ENCODE results near the gene RWDD2A. TPM values are rescaled to one million over a fixed set of nuclear protein-coding genes. Genes with fewer than 3 reads are reported as not detected.

RWDD2A gene
- total and polyA plus RNA-seq, 3 experiments from 2014 or later, result 1.3 to 2.3 (median 1.3) TPM

- H3K9me3 Mint-ChIP-seq, result no peaks in the 10 kb centered on the region
- peaks cover 4 to 11% (median 4%) of the 10 kb centered on the region in 3 donors for H3K4me1 Mint-ChIP-seq
- Histone ChIP-seq H3K27me3 (ENCODE audit: insufficient read depth, low read length, poor library complexity, severe bottlenecking) (no peaks in the 10 kb centered on the region), H3K4me3 (ENCODE audit: low read length) (no peak overlapping the region), H3K27ac (ENCODE audit: low read depth, low read length) (no peak overlapping the region), H3K36me3 (ENCODE audit: insufficient read depth, low read length) (no peaks in the 10 kb centered on the region), H3K4me1 (ENCODE audit: insufficient read depth, low read length) (no peaks in the 10 kb centered on the region), H3K9me3 (ENCODE audit: low read length) (no peaks in the 10 kb centered on the region)
- DNase-seq, result no peak
- H3K36me3 Mint-ChIP-seq, result peaks cover 0 to 5% (median 2%) of the 10 kb centered on the region in 3 donors
- no peaks in the 10 kb centered on the region for H3K27me3 Mint-ChIP-seq
- H3K4me3 Mint-ChIP-seq, result peak overlapping the region in 1 of 7 donors; percentile 18
- ChIA-PET CTCF (interaction anchor here (4.8 kb wide), 1 partner anchor 133 kb away, joined by 22 read pairs; the partner anchor contains the start of genes DOP1A and UBE3D), POLR2A (no interaction called here)
- peak overlapping the region in 1 of 8 donors; percentile 35 for H3K27ac Mint-ChIP-seq
Observed at GRCh38 chr6:83199863-83200225, 6.7 kb downstream of the RWDD2A start.

GRCh38 chr6:83202031-83202430, 8.9 kb downstream of the RWDD2A start:
- no peaks in the 10 kb centered on the region for H3K4me1 Mint-ChIP-seq
- no peak overlapping the region for H3K4me3 Mint-ChIP-seq
- POLR2A ChIA-PET, result no interaction called here
- peaks cover 0 to 10% of the 10 kb centered on the region in 2 donors for H3K27me3 Mint-ChIP-seq
- H3K36me3 Mint-ChIP-seq, result peaks cover 0 to 4% (median 1%) of the 10 kb centered on the region in 3 donors
- Histone ChIP-seq H3K4me3 (ENCODE audit: low read length) (no peak overlapping the region), H3K27me3 (ENCODE audit: insufficient read depth, low read length, poor library complexity, severe bottlenecking) (no peaks in the 10 kb centered on the region), H3K27ac (ENCODE audit: low read depth, low read length) (no peak overlapping the region), H3K4me1 (ENCODE audit: insufficient read depth, low read length) (no peaks in the 10 kb centered on the region), H3K36me3 (ENCODE audit: insufficient read depth, low read length) (no peaks in the 10 kb centered on the region), H3K9me3 (ENCODE audit: low read length) (no peaks in the 10 kb centered on the region)
- CTCF ChIA-PET, result no interaction called here
- no peak overlapping the region for H3K27ac Mint-ChIP-seq
- no peaks in the 10 kb centered on the region for H3K9me3 Mint-ChIP-seq
- DNase-seq, result no peak

DNA sequence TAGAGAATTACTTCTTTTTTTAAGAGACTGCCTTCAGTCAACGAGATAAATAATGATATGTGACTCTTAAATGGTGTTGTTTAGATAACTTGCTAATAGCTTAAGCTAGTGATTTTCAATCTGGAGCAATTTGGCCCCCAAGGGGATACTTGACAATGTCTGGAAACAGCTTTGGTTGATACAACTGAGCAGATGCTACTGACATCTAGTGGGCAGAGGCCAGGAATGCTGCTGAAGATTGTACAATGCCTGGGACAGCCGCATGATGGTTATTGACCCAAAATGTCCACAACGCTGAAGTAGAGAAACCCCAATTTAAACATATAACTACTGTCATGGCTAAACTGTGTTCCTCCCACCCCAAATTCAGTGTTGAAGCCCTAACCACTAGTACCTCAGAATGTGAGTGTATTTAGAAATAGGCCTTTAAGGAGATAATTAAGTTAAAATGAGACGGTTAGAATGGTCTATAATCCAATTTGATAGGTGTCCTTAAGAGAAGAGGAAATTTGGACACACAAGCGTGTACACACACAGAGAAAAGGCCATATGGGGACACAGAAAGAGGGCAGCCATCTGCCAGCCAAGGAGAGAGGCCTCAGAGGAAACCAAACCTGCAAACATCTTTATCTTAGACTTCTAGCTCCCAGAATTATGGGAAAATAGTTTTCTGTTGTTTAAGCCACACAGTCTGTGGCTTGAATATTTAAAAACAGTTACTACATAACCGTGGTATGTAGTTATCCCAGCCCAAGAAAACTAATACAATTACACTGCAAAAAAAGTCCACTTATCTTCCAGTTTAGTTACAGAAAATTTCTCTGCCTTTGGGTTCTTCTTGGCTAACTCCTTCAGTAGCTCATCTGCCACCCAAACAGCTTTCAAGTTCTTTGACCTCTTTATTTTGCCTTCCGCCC, 22.2 kb downstream of the RWDD2A start:
- H3K27me3 Mint-ChIP-seq, result peaks cover 8 to 16% of the 10 kb centered on the region in 2 donors
- H3K4me3 ChIP-seq (ENCODE audit: low read length), result no peak overlapping the region
- no peak overlapping the region for H3K4me3 Mint-ChIP-seq
- H3K9me3 ChIP-seq (ENCODE audit: low read length), result no peaks in the 10 kb centered on the region
- H3K4me1 ChIP-seq (ENCODE audit: insufficient read depth, low read length), result no peaks in the 10 kb centered on the region
- CTCF ChIA-PET, result interaction anchor here (0.6 to 6.7 kb wide), 11 partner anchors 9 to 300 kb away, joined by 3 to 88 read pairs (median 3); partner anchors contain the start of genes DOP1A and UBE3D
- no peaks in the 10 kb centered on the region for H3K36me3 Mint-ChIP-seq
- H3K4me1 Mint-ChIP-seq, result no peaks in the 10 kb centered on the region
- POLR2A ChIA-PET, result interaction anchor here (0.9 kb wide), 1 partner anchor 148 kb away, joined by 3 read pairs; the partner anchor contains the start of gene DOP1A
- peaks cover 6% of the 10 kb centered on the region for H3K27me3 ChIP-seq (ENCODE audit: insufficient read depth, low read length, poor library complexity, severe bottlenecking)
- no peak overlapping the region for H3K27ac ChIP-seq (ENCODE audit: low read depth, low read length)
- H3K36me3 ChIP-seq (ENCODE audit: insufficient read depth, low read length), result no peaks in the 10 kb centered on the region
- DNase-seq, result peak in 4 of 5 donors; percentile 22 to 68 (median 40)
- H3K27ac Mint-ChIP-seq, result peak overlapping the region in 1 of 8 donors; percentile 47
- H3K9me3 Mint-ChIP-seq, result no peaks in the 10 kb centered on the region

DNA sequence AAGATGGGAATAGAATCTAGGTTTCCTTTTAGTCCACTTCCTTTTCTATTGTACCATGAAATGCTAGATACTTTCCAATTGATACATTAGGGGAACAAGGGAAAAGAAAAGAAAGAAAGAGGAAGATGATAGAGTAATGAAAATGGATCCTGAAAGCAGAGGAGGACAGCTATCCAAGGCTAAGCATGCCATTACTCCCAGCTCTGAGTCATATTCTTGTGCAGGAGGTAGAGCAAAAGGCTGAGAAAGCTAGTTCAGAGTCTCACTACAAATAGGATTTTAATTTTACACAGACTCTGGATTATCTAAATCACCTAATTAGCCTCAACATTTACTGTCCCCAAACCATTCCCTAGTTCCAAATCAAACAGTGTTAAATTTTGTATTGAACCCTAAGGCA, 23.6 kb downstream of the RWDD2A start:
- peaks cover 0 to 2% (median 0%) of the 10 kb centered on the region in 3 donors for H3K4me1 Mint-ChIP-seq
- no peaks in the 10 kb centered on the region for H3K9me3 Mint-ChIP-seq
- no peak overlapping the region for H3K4me3 ChIP-seq (ENCODE audit: low read length)
- no peak overlapping the region for H3K27ac ChIP-seq (ENCODE audit: low read depth, low read length)
- no peaks in the 10 kb centered on the region for H3K9me3 ChIP-seq (ENCODE audit: low read length)
- H3K27me3 Mint-ChIP-seq, result peaks cover 4 to 8% of the 10 kb centered on the region in 2 donors
- no peaks in the 10 kb centered on the region for H3K27me3 ChIP-seq (ENCODE audit: insufficient read depth, low read length, poor library complexity, severe bottlenecking)
- ChIA-PET CTCF (interaction anchor here (1.1 to 6.7 kb wide), 4 partner anchors 19 to 945 kb away, joined by 3 to 88 read pairs (median 5); partner anchors contain the start of genes DOP1A and UBE3D), POLR2A (interaction anchor here (0.6 kb wide), 1 partner anchor 945 kb away, joined by 5 read pairs; no protein-coding TSS in a partner anchor)
- no peak for DNase-seq
- no peaks in the 10 kb centered on the region for H3K4me1 ChIP-seq (ENCODE audit: insufficient read depth, low read length)
- H3K36me3 Mint-ChIP-seq, result no peaks in the 10 kb centered on the region
- no peaks in the 10 kb centered on the region for H3K36me3 ChIP-seq (ENCODE audit: insufficient read depth, low read length)
- H3K4me3 Mint-ChIP-seq, result no peak overlapping the region
- H3K27ac Mint-ChIP-seq, result peak overlapping the region in 1 of 8 donors; percentile 11

DNA sequence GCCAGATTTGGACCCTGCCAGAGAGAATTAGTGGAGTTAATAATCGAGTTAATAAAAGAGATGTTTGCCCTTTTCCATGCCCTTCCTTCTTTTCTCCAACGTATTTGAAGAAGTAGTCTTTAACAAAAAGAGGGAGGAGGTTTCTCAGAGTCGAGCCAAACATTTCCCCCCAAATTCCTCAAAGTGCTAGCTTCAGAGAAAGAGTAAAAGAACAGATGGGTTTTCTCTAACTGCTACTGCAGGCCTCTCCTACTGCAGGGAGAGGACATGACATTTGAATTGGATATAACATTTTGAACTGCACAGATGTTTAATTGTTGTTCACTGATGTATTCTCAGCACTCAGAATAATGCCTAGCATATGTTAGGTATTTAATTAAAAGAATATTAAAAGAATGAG, 25.5 kb downstream of the RWDD2A start:
- Mint-ChIP-seq H3K4me1 (peaks cover 0 to 8% (median 1%) of the 10 kb centered on the region in 3 donors), H3K36me3 (no peaks in the 10 kb centered on the region), H3K27ac (no peak overlapping the region), H3K27me3 (peaks cover 0 to 2% of the 10 kb centered on the region in 2 donors), H3K4me3 (no peak overlapping the region), H3K9me3 (no peaks in the 10 kb centered on the region)
- no peaks in the 10 kb centered on the region for H3K36me3 ChIP-seq (ENCODE audit: insufficient read depth, low read length)
- DNase-seq, result no peak
- no peak overlapping the region for H3K27ac ChIP-seq (ENCODE audit: low read depth, low read length)
- no peaks in the 10 kb centered on the region for H3K27me3 ChIP-seq (ENCODE audit: insufficient read depth, low read length, poor library complexity, severe bottlenecking)
- ChIA-PET POLR2A (no interaction called here), CTCF (interaction anchor here (6.7 kb wide), 1 partner anchor 152 kb away, joined by 88 read pairs; the partner anchor contains the start of genes DOP1A and UBE3D)
- no peaks in the 10 kb centered on the region for H3K9me3 ChIP-seq (ENCODE audit: low read length)
- no peak overlapping the region for H3K4me3 ChIP-seq (ENCODE audit: low read length)
- H3K4me1 ChIP-seq (ENCODE audit: insufficient read depth, low read length), result no peaks in the 10 kb centered on the region

DNA sequence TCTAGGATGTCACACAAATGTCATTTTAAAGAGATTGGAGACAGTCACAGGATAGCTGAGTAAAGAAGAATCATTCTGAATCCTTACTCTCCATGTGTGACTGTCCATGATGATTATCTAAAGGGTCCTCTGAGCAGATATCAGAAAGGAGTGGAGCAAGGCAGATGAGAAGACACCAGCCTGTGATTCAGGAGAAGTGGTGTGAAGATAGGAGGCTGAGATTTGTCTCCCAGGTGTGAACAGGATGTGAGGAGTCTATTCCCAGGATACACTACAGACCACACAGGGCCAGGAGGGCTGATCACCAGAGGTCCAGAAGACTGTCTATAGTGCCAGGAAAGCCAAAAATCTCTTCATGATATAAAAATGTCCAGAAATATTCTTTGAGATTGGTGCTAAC, 27.0 kb downstream of the RWDD2A start:
- DNase-seq, result no peak
- CTCF ChIA-PET, result interaction anchor here (6.7 kb wide), 1 partner anchor 154 kb away, joined by 88 read pairs; the partner anchor contains the start of genes DOP1A and UBE3D
- no peaks in the 10 kb centered on the region for H3K36me3 Mint-ChIP-seq
- Histone ChIP-seq H3K27me3 (ENCODE audit: insufficient read depth, low read length, poor library complexity, severe bottlenecking) (no peaks in the 10 kb centered on the region), H3K27ac (ENCODE audit: low read depth, low read length) (no peak overlapping the region), H3K4me1 (ENCODE audit: insufficient read depth, low read length) (no peaks in the 10 kb centered on the region), H3K36me3 (ENCODE audit: insufficient read depth, low read length) (no peaks in the 10 kb centered on the region), H3K9me3 (ENCODE audit: low read length) (no peaks in the 10 kb centered on the region), H3K4me3 (ENCODE audit: low read length) (no peak overlapping the region)
- H3K4me3 Mint-ChIP-seq, result no peak overlapping the region
- peaks cover 0 to 1% of the 10 kb centered on the region in 2 donors for H3K27me3 Mint-ChIP-seq
- no peaks in the 10 kb centered on the region for H3K9me3 Mint-ChIP-seq
- POLR2A ChIA-PET, result no interaction called here
- peaks cover 0 to 8% (median 1%) of the 10 kb centered on the region in 3 donors for H3K4me1 Mint-ChIP-seq
- H3K27ac Mint-ChIP-seq, result no peak overlapping the region

- H3K4me1 Mint-ChIP-seq, result peaks cover 0 to 8% (median 1%) of the 10 kb centered on the region in 3 donors
- H3K9me3 Mint-ChIP-seq, result no peaks in the 10 kb centered on the region
- no peak overlapping the region for H3K4me3 Mint-ChIP-seq
- POLR2A ChIA-PET, result no interaction called here
- Histone ChIP-seq H3K4me3 (ENCODE audit: low read length) (no peak overlapping the region), H3K27me3 (ENCODE audit: insufficient read depth, low read length, poor library complexity, severe bottlenecking) (no peaks in the 10 kb centered on the region), H3K36me3 (ENCODE audit: insufficient read depth, low read length) (no peaks in the 10 kb centered on the region), H3K9me3 (ENCODE audit: low read length) (no peaks in the 10 kb centered on the region), H3K4me1 (ENCODE audit: insufficient read depth, low read length) (no peaks in the 10 kb centered on the region), H3K27ac (ENCODE audit: low read depth, low read length) (no peak overlapping the region)
- CTCF ChIA-PET, result interaction anchor here (0.9 to 2.7 kb wide), 2 partner anchors 10 to 155 kb away, joined by 3 to 20 read pairs; partner anchors contain the start of genes DOP1A and UBE3D
- peak overlapping the region in 1 of 8 donors; percentile 7 for H3K27ac Mint-ChIP-seq
- DNase-seq, result no peak
- no peaks in the 10 kb centered on the region for H3K27me3 Mint-ChIP-seq
- H3K36me3 Mint-ChIP-seq, result no peaks in the 10 kb centered on the region
Observed at GRCh38 chr6:83221276-83221675, 28.1 kb downstream of the RWDD2A start.

All from CD8-positive, alpha-beta memory T cell (primary cell).